Osteoblast (primary cell): ENCODE measurements around the gene ATF3. TPM values are rescaled to one million over a fixed set of nuclear protein-coding genes. Genes with fewer than 3 reads are reported as not detected.

Source experiments
- DNase-seq: peaks from one replicate; pipeline ENCODE4 v3.0.0; 2011; ENCODE audit warnings: low spot score, mixed read lengths; ENCODE audit not compliant: insufficient read length; ENCODE audit errors: missing footprints
- H2AFZ ChIP-seq: 2 replicates; pipeline ENCODE4 v1.6.0; 2011; ENCODE audit warnings: mild to moderate bottlenecking, low read length
- H3K27ac ChIP-seq: 2 replicates; pipeline ENCODE4 v1.5.1; 2011; ENCODE audit warnings: mild to moderate bottlenecking, low read depth, low read length, moderate library complexity
- H3K27me3 ChIP-seq: 2 replicates; pipeline ENCODE4 v1.6.0; 2012; ENCODE audit warnings: mild to moderate bottlenecking, control low read depth, inconsistent platforms, low read length, moderate library complexity; ENCODE audit not compliant: insufficient read depth
- H3K36me3 ChIP-seq: 2 replicates; pipeline ENCODE4 v1.5.1; 2011; ENCODE audit warnings: mild to moderate bottlenecking, low read length, control low read depth, moderate library complexity; ENCODE audit not compliant: insufficient read depth
- H3K4me1 ChIP-seq: 2 replicates; pipeline ENCODE4 v1.5.1; 2011; ENCODE audit warnings: mild to moderate bottlenecking, low read length, control low read depth, moderate library complexity; ENCODE audit not compliant: insufficient read depth
- H3K4me2 ChIP-seq: 2 replicates; pipeline ENCODE4 v1.6.0; 2011; ENCODE audit warnings: mild to moderate bottlenecking, low read length; ENCODE audit not compliant: insufficient read depth
- H3K4me3 ChIP-seq: fragments of 200-600 bp; sonication (generic); 3 replicates; pipeline ENCODE4 v1.5.1; 2012; ENCODE audit warnings: mild to moderate bottlenecking, low read length, inconsistent platforms; ENCODE audit not compliant: insufficient read depth
- H3K79me2 ChIP-seq: 2 replicates; pipeline ENCODE4 v1.6.0; 2012; ENCODE audit warnings: mild to moderate bottlenecking, low read length, control low read depth, inconsistent platforms; ENCODE audit not compliant: insufficient read depth
- H3K9me3 ChIP-seq: 2 replicates; pipeline ENCODE4 v1.5.1; 2011; ENCODE audit warnings: low read depth, low read length, control low read depth
- H4K20me1 ChIP-seq: 2 replicates; pipeline ENCODE4 v1.6.0; 2012; ENCODE audit warnings: mild to moderate bottlenecking, low read length, control low read depth; ENCODE audit not compliant: insufficient read depth
- total RNA-seq: library from RNA; depleted of rRNA; stranded (reverse); fragments of >200 nt; gene quantifications from 2 replicates; pipeline ENCODE4 v1.2.3, GENCODE V29; 2012
- TF ChIP-seq, protein P1 (sequence below): IDR thresholded peaks from 2 replicates; pipeline ENCODE4 v1.5.1; 2011; ENCODE audit warnings: mild to moderate bottlenecking, low read depth, low read length, moderate library complexity; ENCODE audit errors: extremely low read depth

The ATF3 gene
- total RNA-seq, 1 donor, result 3.6 TPM

DNA sequence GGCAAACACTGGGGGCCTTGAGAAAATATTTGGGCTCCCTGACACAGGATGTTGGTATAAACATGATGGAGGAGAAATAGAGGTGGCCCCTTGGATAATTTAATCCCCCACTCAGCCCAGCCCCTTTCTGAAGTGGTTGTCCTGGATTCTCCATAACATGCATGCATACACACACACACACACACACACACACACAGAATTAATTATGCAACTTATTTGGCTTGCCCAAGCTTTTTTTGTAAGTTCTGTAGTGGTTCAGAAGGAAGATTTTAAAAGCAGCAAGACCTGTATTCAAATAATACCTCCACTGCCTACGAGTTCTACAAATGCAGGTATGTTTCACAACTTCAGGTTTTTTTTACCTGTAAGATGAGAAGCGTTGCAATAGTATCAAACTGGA lies 15.0 kb downstream of the ATF3 start:
- H3K4me2 ChIP-seq, result no peak overlapping the region
- TF ChIP-seq, protein P1, sequence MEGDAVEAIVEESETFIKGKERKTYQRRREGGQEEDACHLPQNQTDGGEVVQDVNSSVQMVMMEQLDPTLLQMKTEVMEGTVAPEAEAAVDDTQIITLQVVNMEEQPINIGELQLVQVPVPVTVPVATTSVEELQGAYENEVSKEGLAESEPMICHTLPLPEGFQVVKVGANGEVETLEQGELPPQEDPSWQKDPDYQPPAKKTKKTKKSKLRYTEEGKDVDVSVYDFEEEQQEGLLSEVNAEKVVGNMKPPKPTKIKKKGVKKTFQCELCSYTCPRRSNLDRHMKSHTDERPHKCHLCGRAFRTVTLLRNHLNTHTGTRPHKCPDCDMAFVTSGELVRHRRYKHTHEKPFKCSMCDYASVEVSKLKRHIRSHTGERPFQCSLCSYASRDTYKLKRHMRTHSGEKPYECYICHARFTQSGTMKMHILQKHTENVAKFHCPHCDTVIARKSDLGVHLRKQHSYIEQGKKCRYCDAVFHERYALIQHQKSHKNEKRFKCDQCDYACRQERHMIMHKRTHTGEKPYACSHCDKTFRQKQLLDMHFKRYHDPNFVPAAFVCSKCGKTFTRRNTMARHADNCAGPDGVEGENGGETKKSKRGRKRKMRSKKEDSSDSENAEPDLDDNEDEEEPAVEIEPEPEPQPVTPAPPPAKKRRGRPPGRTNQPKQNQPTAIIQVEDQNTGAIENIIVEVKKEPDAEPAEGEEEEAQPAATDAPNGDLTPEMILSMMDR, result no peak
- no peak overlapping the region for H3K4me3 ChIP-seq
- H3K9me3 ChIP-seq, result no peaks in the 10 kb centered on the region
- peaks cover 29% of the 10 kb centered on the region for H3K27me3 ChIP-seq
- H3K4me1 ChIP-seq, result no peaks in the 10 kb centered on the region
- H3K36me3 ChIP-seq, result peaks cover 15% of the 10 kb centered on the region
- DNase-seq, result peak; percentile 21
- no peaks in the 10 kb centered on the region for H3K79me2 ChIP-seq
- no peak overlapping the region for H2AFZ ChIP-seq
- no peak overlapping the region for H3K27ac ChIP-seq
- H4K20me1 ChIP-seq, result no peaks in the 10 kb centered on the region

DNA sequence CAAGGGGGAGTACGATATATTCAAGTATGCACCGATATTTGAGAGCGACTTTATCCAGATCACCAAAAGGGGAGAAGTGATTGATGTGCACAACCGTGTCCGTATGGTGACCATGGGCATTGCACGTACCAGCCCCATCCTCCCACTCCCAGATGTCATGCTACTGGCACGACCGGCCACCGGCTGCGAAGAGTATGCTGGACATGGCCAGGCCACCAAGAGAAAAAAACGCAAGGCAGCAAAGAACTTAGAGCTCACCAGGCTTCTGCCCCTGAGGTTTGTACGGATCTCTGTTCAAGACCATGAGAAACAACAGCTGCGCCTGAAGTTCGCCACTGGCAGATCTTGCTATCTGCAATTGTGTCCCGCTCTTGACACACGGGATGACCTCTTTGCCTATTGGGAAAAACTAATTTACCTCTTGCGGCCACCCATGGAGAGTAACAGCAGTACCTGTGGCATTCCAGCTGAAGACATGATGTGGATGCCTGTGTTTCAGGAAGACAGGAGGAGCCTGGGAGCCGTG lies 16.5 kb downstream of the ATF3 start:
- Histone ChIP-seq H3K79me2 (no peaks in the 10 kb centered on the region), H2AFZ (no peak overlapping the region), H3K27ac (no peak overlapping the region), H3K27me3 (peaks cover 34% of the 10 kb centered on the region), H3K4me3 (no peak overlapping the region), H3K36me3 (peaks cover 4% of the 10 kb centered on the region), H3K4me2 (no peak overlapping the region), H4K20me1 (no peaks in the 10 kb centered on the region), H3K4me1 (peaks cover 3% of the 10 kb centered on the region), H3K9me3 (no peaks in the 10 kb centered on the region)
- peak; percentile 38 for DNase-seq
- TF ChIP-seq, protein P1, result no peak

DNA sequence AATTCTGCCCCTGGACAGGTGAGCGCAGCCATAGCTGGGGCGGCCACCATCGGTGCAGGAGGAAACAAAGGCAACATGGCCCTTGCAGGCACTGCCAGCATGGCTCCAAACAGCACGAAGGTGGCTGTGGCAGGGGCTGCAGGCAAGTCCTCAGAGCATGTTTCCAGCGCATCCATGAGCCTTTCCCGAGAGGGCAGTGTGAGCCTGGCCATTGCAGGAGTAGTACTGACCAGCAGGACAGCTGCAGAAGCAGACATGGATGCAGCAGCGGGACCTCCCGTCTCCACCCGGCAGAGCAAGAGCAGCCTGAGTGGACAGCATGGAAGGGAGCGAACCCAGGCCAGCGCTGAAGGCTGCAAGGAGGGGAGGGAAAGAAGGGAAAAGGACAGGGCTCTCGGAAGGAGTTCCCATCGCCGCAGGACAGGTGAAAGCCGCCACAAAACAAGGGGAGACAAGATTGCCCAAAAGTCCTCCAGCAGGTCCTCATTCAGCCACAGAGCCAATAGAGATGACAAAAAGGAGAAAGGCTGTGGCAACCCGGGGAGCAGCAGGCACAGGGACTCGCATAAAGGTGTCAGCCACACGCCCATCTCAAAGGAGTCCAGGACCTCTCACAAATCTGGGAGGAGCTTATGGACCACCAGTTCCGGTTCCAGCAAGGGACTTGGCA lies 17.4 kb downstream of the ATF3 start:
- no peak overlapping the region for H3K27ac ChIP-seq
- H3K4me3 ChIP-seq, result no peak overlapping the region
- H3K79me2 ChIP-seq, result no peaks in the 10 kb centered on the region
- no peak overlapping the region for H3K4me2 ChIP-seq
- peaks cover 3% of the 10 kb centered on the region for H3K4me1 ChIP-seq
- H3K27me3 ChIP-seq, result peaks cover 34% of the 10 kb centered on the region
- H4K20me1 ChIP-seq, result no peaks in the 10 kb centered on the region
- peak; percentile 38 for DNase-seq
- TF ChIP-seq, protein P1, result no peak
- H2AFZ ChIP-seq, result no peak overlapping the region
- no peaks in the 10 kb centered on the region for H3K36me3 ChIP-seq
- no peaks in the 10 kb centered on the region for H3K9me3 ChIP-seq

DNA sequence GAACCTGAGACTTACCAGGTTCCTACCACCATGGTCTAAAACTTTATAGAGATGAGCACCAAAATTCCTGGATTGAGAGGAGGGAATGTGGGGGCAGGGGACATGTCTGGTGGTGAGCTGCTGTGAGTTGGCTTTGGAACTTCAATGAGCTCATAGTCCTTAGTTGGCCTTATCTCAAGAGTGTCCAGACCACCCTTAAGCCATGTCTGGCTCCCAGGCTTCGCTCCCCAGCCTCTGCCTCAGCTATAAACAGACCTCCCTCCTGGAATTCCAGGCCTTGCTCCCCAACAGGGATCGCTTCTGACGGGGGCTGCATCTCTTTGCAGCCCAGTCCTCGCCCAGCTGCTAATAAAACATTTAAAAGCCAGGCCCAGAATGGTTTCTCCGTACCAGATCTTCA lies 19.5 kb downstream of the ATF3 start:
- H3K27ac ChIP-seq, result no peak overlapping the region
- TF ChIP-seq, protein P1, result no peak
- H3K79me2 ChIP-seq, result no peaks in the 10 kb centered on the region
- H2AFZ ChIP-seq, result no peak overlapping the region
- H3K27me3 ChIP-seq, result peaks cover 34% of the 10 kb centered on the region
- no peaks in the 10 kb centered on the region for H4K20me1 ChIP-seq
- no peak overlapping the region for H3K4me2 ChIP-seq
- H3K4me1 ChIP-seq, result peaks cover 3% of the 10 kb centered on the region
- no peak for DNase-seq
- no peaks in the 10 kb centered on the region for H3K9me3 ChIP-seq
- no peak overlapping the region for H3K4me3 ChIP-seq
- no peaks in the 10 kb centered on the region for H3K36me3 ChIP-seq
